Cardiac septum (tissue), 1 donor: ENCODE results near the gene DDB1. TPM values are rescaled to one million over a fixed set of nuclear protein-coding genes. Genes with fewer than 3 reads are reported as not detected.
"Not testable (repeated sequence)": the region's sequence is repeated elsewhere in the genome, so short reads cannot be mapped to it uniquely, and the experiment has no call there.

Experiments used
- DNase-seq: peaks from one replicate; pipeline ENCODE4 v3.0.0-alpha.2; 2020; ENCODE audit warnings: low spot score
- intact Hi-C: fragments of 100-400 bp; cut with DNase I; formaldehyde crosslinking; loops from one replicate; pipeline ENCODE4 v1.14.0; 2022
- total RNA-seq: library from RNA; stranded (reverse); fragmentation: NEBNext Ultra II Directional; extraction: Animal tissue kit (Norgen Biotek cat#: 25700); gene quantifications from one replicate; pipeline ENCODE4 v1.2.1, GENCODE V29; 2021
- donor health status: DM: no; HTN: no; CAD: no.

DDB1 gene
- total RNA-seq, 1 donor from 2014 or later, result 125 TPM

DNA sequence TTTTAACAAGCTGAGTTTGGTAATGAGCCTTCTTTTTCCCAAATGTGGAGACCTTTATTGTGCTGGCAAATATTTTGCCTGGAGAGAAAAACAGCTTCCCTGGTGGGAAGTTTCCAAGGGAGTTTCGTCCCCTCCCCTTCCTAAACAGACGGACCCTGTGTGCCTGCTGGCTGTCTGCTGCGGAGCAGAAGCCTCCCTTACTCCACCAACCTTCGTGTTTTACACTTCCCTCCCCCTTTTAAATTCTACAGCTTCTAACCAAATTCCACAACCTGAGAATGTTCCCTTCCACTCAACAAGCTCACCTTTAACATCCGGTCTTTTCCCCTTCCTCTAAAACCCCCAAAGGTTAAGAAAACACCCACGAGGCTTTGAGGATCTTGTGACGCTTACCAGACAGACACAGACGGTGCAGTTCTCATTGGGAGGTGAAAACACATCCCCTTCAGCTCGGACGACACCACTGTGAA lies 54.9 kb downstream of the DDB1 start:
- no peak for DNase-seq
- intact Hi-C loops, result no loop called here

DNA sequence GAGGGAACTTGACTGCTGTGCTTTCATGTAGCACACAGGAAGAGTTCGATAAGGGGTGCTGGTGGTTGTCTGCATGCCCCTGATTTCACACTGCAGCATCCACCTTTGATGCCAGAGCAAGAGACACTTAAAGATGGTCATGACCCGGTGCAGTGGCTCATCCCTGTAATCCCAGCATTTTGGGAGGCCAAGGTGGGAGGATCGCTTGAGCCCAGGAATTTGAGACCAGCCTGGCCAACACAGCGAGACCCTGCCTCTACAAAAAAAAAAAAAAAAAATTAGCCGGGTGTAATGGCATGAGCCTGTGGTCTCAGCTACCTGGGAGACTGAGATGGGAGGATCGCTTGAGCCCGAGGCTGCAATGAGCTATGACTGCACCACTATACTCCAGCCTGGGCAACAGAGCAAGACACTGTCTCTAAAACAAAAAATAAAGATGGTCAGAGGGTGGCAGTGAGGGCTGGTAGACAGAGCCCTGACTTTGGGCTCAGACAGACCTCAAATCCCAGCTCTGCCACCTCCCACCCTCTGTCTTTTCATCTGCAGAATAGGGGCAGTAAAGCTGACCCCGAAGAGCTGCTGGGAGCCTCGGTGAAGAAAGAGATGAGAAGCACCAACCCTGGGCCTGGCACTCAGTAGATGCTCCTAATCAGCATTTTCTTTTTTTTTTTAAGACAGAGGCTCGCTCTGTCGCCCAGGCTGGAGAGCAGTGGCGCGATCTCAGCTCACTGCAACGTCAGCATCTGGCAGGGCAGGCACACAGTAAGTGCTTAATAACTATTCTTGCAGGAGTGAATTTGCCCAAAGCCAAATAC lies 55.5 kb downstream of the DDB1 start:
- DNase-seq, result no peak
- intact Hi-C loops, result no loop called here

DNA sequence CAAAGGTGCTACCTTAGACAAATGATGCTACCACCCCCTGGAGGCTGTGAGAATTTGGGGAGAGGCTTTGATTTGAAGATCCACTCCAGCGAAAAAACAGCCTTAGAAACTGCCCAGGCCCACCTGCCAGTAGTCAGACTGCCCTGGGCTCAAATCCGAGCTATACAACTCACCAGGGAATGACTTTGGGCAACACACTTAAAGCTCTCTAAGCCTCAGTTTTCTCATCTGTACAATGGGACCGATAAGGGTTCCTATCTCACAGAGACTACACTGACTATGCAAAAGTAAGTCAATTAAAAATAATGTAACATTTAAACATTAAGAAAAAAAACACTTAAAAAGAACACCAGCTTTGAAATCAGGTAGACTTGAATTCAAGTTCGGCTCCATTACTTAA lies 57.7 kb downstream of the DDB1 start:
- intact Hi-C loops, result no loop called here
- no peak for DNase-seq

DNA sequence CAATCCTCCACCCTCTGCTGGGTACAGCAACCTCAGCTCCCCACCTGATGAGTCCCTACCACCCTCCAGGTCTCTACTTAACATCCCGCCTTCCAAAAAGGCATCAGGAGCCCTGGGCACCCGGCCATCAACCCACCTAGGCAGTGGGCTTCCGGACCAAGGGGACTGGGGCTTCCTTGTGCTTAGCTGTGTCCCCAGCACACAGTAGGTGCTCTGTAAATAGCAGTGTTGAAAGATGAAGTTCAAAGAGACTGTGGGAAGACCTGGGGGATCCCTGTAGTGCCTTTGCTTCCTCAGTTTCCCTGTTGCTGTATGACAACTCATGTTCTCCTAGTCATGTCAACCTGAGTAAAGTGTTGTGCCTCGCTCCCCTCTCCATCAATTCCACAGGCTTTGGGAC lies 58.8 kb downstream of the DDB1 start:
- DNase-seq, result no peak
- intact Hi-C loops, result no loop called here

DNA sequence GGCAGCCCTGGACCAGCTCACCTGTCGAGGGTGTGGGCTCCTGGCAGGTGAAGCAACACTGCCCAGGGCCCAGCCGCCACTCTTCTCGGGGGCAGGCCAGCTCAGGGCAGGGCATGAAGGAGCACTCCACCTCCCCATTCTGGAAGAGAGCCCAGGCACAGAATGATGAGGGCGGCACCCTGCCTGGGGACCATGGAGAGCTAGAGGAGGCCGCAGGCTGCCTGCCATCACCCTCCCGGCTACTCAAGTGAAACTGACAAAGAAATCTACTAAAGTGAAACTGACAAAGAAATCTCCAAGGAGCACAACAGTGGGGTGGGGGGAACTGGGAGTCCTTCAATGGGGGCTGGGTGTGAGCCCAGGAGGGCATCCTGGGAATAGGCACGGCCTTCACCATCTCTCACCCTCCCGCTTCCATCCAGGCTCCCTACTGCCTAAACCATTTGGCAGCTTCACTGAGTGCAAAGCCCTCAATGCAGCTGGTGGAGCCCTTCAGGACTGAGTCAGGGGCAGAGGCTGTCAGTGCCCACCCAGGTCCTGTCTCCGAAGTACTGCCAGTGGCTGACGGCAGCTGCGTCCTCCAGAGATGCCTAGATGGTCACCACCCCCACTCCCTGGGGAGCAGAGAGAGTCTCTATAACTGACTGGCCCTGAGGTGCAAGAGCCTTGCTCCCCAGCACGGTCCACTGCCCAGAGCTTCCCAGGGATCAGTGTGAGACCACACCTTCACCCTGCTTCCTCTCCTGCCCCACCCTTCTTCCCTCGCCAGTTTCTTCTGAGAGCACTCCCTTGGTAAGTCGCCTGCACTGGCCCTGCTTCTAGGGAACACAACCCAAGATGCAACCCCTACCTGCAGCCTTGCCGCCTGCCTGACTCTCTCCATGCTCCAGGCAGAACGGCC lies 59.5 kb downstream of the DDB1 start:
- intact Hi-C loops, result no loop called here
- DNase-seq, result no peak

DNA sequence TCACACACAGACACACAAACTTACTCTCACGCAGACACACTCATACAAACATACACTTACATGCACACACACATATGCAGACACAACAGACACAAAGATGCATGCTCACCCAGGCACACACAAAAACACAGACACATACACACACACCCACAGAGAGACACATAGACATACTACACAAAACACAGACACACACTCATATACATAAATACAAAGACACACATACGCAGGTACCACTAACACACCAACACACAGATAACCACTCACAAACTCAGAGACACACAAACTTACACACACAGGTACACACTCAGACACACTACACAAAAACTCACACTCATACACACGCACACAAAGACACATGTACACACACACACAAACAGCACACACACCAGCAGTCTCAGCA lies 60.2 kb downstream of the DDB1 start:
- intact Hi-C loops, result no loop called here
- no peak for DNase-seq

DNA sequence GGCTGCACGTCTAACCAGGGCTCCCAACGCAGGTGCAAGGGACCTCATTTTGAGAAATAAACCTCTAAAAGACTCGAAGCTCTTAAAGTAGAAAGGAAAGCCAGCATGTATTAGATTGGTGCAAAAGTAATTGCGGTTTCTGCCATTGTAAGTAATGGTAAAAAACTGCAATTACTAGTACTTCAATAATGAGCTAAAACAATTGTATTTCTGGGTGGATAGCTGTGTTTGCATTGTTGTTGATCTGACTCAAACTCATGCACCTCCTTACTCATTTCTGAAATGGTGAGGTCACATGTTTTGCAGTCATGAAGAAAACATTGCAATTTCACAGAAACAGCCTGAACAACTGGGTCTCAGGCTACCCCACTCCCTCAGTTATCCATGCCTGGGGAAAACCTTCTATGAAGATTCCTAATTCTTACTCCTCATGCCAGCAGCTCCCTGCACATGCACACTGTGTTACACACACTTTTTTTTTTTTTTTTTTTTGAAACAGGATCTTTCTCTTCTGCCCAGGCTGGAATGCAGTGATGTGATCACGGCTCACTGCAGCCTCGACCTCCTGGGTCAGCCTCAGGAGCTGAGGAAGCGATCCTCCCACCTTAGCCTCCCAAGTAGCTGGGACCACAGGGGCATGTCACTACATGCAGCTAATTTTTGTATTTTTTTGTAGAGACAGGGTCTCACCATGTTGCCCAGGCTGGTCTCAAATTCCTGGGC lies 62.4 kb downstream of the DDB1 start:
- intact Hi-C loops, result no loop called here

DNA sequence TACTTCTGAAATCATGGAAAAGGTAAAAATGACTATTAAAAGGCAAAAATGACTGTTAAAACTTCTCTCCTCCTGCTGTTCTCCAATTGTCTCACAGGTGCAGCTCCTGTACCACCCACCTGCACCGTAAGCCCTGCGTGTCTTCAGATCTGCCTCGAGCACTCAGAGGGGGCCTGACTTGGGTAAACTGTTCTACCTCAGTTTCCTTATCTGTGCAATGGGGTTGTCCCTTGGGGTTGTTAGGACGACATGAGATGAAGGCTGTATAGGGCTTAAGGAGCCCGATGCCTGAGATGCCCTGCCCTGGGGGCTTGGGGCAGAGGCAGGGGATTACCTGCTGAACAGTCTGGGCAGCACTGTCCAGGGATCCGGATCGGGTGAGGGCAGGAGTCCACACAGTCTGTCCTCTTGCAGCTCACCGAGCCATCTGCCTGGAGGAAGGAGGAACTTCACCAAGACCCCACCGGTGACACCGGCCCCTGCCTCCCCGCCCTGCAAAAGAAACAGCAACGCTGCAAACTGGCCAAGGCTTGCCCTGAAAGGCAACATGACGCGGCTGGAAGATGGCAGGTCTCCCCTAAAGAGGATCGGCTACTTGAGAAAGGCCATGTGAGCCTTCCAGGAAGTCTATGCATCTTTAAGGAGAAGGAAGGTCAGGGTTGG lies 64.2 kb downstream of the DDB1 start:
- intact Hi-C loops, result no loop called here
- no peak for DNase-seq

More for the DNA sequence above, 62.4 kb downstream of the DDB1 start:
- DNase-seq, result no peak

DNA sequence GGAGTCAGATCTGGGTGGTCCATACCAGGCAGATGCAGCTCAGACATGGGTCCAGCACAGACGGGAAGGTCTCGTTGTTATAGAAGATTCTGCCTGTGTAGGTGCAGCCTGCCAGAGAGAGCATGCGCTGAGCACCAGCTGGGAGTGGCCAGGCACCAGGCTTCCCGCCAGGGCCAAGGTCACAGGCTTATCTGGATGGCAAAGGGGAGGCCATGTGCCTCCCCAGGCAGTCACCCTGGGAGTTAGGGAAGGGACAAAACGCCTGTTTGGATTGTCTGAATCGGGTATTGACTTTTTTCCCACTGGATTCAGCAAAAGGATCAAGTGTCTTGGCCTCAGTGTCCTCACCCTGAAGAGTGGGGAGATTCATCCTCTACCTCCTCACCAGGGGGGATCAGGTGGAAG lies 65.5 kb downstream of the DDB1 start:
- intact Hi-C loops, result no loop called here
- no peak for DNase-seq

DNA sequence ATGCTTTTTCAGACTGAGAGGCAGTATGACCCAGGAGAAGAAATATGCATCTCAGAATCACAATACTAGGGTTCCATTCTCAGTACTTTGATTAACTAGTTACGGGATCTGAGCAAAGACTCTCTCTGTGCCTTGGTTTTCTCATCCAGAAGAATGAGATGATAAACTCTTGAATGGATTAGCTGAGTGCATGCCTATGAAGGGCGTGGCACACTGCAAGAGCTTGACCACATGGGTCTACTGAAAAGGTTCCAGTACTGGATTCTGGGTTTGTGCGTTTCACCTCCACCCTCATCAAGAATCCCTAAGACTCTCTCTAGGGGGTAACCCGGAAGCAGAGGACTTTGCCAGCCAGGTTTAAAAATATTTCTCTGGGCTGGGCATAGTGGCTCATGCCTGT lies 66.3 kb downstream of the DDB1 start:
- intact Hi-C loops, result no loop called here

DNA sequence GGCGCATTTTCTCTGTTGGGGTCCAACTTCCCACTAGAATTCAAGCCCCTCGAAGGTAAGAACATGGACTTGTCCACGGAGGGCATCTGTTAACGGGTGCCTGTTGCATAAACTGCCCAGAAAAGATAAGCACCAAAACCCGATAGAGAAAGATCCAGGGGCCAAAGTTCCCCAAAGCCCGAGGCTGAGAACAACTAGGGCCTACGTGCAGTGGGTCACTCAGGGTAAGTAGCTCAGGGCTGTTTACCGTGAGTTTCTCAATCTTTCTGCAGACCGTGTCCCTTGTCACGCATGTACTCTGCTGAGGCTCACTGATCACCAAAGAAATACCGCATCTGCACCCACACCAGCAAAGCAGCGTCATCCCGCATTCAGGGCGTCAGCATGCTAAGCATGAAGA lies 67.5 kb downstream of the DDB1 start:
- no peak for DNase-seq
- intact Hi-C loops, result no loop called here

More for the DNA sequence above, 66.3 kb downstream of the DDB1 start:
- no peak for DNase-seq

DNA sequence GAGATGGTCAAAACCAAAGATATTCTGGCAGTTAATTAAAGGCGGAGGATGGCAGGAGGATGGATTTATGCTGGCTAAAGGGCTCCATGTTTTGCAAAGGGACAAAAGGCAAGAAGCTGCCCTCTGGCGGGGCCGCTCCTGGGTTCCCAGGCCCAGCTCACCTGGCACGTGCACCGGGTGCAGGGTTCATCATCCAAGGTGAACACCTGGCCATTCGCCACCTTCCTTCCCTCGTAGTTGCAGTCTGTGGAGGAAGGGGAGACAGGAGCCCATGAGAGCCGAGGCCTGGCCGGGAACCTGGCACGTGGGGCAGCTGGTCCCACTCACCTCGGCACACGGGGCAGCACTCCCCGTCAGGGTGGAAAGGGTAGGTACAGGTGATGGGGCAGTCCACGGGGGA lies 68.1 kb downstream of the DDB1 start:
- DNase-seq, result no peak
- intact Hi-C loops, result no loop called here

DNA sequence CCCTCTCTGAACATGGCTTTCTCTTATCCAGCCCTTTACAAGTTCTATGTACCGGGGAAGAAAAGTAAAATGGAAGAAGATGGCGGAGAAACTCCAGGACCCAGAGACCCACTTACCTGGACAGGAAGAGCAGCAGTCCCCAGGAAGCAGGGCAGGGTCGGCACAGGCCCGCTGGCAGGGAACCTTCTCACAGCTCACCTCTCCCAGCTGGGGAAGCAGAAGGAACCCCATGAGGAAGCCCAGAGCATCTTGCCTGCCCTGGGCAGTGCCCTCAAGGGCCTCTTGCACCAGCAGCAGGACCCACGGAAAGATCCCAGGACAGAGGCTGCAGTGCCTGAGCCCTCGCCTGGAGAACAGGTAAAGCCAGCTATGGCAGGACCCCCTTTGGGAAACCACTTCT lies 68.5 kb downstream of the DDB1 start:
- intact Hi-C loops, result no loop called here
- no peak for DNase-seq

DNA sequence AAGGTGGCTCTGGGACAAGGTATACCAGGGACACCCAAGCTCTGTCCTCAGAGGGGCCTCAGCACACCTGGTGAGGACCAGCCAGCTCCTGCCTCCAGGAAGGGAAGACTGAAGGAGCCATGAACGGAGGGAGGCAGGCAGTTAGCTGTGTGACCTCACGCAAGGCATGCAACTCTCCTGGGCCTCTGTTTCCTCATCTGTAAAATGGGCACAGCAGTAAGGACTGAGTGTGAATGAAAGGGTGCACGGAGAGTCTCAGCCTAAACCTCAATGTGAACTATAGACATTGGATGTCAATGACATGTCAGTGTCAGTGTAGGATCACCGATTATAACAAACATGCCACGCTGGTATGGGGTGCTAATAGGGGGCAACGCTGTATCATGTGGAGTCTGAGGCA lies 73.5 kb downstream of the DDB1 start:
- no peak for DNase-seq

DNA sequence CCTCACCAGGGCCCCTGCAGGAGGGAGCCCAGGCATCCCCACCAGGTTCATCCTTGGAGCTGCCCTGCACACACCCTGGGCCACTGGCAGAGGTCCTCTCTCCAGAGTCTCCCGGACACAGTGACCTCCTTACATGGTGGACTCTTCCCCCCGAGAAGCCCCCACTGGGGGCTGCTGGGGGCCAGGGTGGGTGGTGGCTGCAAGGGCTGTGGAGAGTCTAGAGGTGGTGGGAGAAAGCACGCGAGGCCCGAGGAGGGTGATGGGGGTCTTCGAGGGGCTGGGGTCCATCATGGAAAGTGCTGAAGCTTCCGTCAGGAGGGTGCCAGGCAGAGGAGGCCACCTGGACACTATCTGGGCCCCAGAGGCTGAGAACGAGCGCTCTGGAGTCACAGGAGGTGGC lies 74.4 kb downstream of the DDB1 start:
- intact Hi-C loops, result loop anchor here (10.0 kb wide), 1 partner anchor 126 kb away; no protein-coding TSS in a partner anchor
- no peak for DNase-seq

More for the DNA sequence above, 73.5 kb downstream of the DDB1 start:
- intact Hi-C loops, result loop anchor here (10.0 kb wide), 1 partner anchor 125 kb away; no protein-coding TSS in a partner anchor

DNA sequence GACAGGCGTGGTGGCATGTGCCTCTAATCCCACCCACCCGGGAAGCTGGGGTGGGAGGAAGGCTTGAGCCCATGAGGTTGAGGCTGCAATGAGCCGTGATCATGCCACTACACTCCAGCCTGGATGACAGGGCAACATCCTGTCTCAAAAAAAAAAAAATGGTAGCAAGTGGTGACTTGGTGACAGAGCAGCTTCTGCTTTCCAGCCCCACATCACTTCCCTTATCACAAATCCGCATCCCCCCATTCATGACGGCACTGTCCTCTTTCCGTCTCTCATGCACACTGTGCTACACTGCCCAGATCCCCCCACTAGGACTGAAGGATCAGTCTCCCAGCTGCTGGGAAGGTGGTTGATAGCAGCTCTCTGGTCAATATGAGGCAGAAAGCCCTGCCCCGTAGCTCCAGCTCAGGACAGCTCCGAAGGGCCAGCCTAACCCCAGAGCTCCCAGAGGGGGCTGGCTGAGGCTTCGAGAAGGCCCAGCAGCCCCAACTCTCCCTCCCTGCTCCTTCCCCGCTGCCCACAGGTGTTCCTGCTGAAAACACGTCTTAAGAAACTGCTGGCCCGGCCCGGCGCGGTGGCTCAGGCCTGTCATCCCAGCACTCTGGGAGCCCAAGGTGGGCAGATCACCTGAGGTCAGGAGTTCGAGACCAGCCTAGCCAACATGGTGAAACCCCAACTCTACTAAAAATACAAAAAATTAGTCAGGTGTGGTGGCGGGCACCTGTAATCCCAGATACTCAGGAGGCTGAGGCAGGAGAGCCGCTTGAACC lies 76.0 kb downstream of the DDB1 start:
- intact Hi-C loops, result loop anchor here (10.0 kb wide), 1 partner anchor 128 kb away; no protein-coding TSS in a partner anchor
- no peak for DNase-seq

DNA sequence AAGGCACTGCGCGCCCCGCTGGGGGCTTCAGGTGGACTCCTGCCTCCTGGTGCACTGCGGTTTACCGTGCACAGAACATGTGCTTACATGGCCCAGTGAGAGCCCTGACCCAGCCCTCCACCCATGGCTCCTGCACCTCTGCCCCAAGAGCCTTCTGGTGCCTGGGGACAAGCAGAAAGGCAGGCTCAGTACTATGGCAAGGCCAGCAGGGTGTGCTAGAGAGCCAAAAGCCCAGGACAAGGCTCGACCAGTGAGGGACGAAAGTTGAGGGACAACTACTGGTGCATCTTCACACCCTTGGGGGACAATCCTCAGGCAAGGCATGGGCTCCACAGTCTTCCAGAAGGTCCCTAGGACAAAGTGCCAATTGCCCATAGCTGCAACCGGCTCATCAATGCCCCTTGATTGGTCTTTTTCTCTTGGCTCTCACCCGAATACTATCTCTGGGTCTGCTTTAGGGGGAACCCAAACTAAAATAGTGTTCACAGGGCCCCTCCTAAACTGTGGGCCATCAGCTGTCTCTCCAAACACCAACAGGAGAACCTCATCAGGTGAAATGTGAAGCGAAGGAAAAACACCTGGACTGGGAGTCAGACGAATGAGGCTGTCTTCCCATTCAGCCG lies 78.4 kb downstream of the DDB1 start:
- DNase-seq, result no peak
- intact Hi-C loops, result loop anchor here (10.0 kb wide), 1 partner anchor 130 kb away; no protein-coding TSS in a partner anchor

DNA sequence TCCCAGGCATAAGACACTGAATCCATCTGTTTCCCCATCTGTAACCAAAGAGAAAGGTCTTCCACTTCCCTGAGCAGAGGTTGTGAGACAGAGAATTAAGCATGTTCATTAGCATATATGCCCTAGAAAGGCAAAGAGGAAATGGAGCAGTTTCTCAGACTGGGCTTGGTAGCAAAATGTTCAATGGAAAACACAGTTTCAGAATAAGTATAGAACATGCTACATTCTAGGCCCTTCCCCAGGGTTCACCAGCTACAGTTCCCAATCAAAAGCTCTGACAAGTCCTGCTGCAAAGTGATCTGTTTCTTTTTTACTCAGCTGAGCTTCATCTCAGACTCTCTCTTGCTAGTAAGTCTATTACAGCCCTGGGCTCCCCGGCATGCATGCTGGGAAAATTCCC lies 80.6 kb downstream of the DDB1 start:
- not testable (repeated sequence) for DNase-seq
- intact Hi-C loops, result loop anchor here (10.0 kb wide), 1 partner anchor 132 kb away; no protein-coding TSS in a partner anchor
